ES-I3 (cell line): ENCODE data around the gene DVL2.

Experiments used
- H3K36me3 ChIP-seq: 2 replicates; pipeline ENCODE4 v1.6.1; 2013; ENCODE audit warnings: mild to moderate bottlenecking, low read length, control low read depth, moderate library complexity; ENCODE audit not compliant: insufficient read depth
- H3K4me1 ChIP-seq: 2 replicates; pipeline ENCODE4 v1.6.1; 2013; ENCODE audit warnings: mild to moderate bottlenecking, control low read depth, low read length; ENCODE audit not compliant: insufficient read depth
- H3K9ac ChIP-seq: 2 replicates; pipeline ENCODE4 v1.6.1; 2013; ENCODE audit warnings: low read depth, mild to moderate bottlenecking, low read length, moderate library complexity
- H3K9me3 ChIP-seq: 2 replicates; pipeline ENCODE4 v1.6.1; 2013; ENCODE audit warnings: mild to moderate bottlenecking, low read length, moderate library complexity; ENCODE audit not compliant: control insufficient read depth, insufficient read depth

Gene DVL2

GRCh38 chr17:7261379-7262191 is 27.3 kb upstream of the DVL2 start:
- Histone ChIP-seq H3K9ac (peak overlapping the region; percentile 94), H3K9me3 (no peaks in the 10 kb centered on the region), H3K4me1 (peaks cover 10% of the 10 kb centered on the region; the same call in 1 of the 2 replicates), H3K36me3 (peaks cover 13% of the 10 kb centered on the region; the same call in 1 of the 2 replicates)

- peaks cover 15% of the 10 kb centered on the region; the same call in 1 of the 2 replicates for H3K36me3 ChIP-seq
- H3K9me3 ChIP-seq: no peaks in the 10 kb centered on the region
- peak overlapping the region; percentile 94 for H3K9ac ChIP-seq
- H3K4me1 ChIP-seq: peaks cover 5% of the 10 kb centered on the region; the same call in 1 of the 2 replicates
These were observed 26.5 kb upstream of the DVL2 start for GRCh38 chr17:7260651-7261378.

GRCh38 chr17:7260151-7260550 is 25.8 kb upstream of the DVL2 start:
- no peaks in the 10 kb centered on the region for H3K9me3 ChIP-seq
- H3K4me1 ChIP-seq: peaks cover 5% of the 10 kb centered on the region; the same call in 1 of the 2 replicates
- H3K36me3 ChIP-seq: peaks cover 15% of the 10 kb centered on the region; the same call in 1 of the 2 replicates
- peak overlapping the region; percentile 94; the same call in 1 of the 2 replicates for H3K9ac ChIP-seq

- Histone ChIP-seq H3K9ac (no peak overlapping the region), H3K9me3 (no peaks in the 10 kb centered on the region), H3K4me1 (peaks cover 5% of the 10 kb centered on the region; the same call in 1 of the 2 replicates), H3K36me3 (peaks cover 18% of the 10 kb centered on the region)
These were observed 25.2 kb upstream of the DVL2 start for GRCh38 chr17:7259555-7259889.

GRCh38 chr17:7258731-7259554 is 24.6 kb upstream of the DVL2 start:
- Histone ChIP-seq H3K9ac (no peak overlapping the region), H3K4me1 (peaks cover 3% of the 10 kb centered on the region; the same call in 1 of the 2 replicates), H3K36me3 (peaks cover 23% of the 10 kb centered on the region), H3K9me3 (no peaks in the 10 kb centered on the region)

GRCh38 chr17:7256766-7257456 is 22.6 kb upstream of the DVL2 start:
- no peak overlapping the region for H3K9ac ChIP-seq
- peaks cover 23% of the 10 kb centered on the region for H3K36me3 ChIP-seq
- H3K9me3 ChIP-seq: no peaks in the 10 kb centered on the region
- H3K4me1 ChIP-seq: no peaks in the 10 kb centered on the region

GRCh38 chr17:7254511-7254910 is 20.2 kb upstream of the DVL2 start:
- Histone ChIP-seq H3K9me3 (no peaks in the 10 kb centered on the region), H3K9ac (no peak overlapping the region), H3K36me3 (peaks cover 23% of the 10 kb centered on the region), H3K4me1 (no peaks in the 10 kb centered on the region)

GRCh38 chr17:7253082-7253481 is 18.8 kb upstream of the DVL2 start:
- no peaks in the 10 kb centered on the region for H3K9me3 ChIP-seq
- peaks cover 16% of the 10 kb centered on the region for H3K36me3 ChIP-seq
- H3K4me1 ChIP-seq: no peaks in the 10 kb centered on the region
- peak overlapping the region; percentile 99 for H3K9ac ChIP-seq

- Histone ChIP-seq H3K4me1 (no peaks in the 10 kb centered on the region), H3K36me3 (peaks cover 14% of the 10 kb centered on the region), H3K9ac (peak within 1 kb of the TSS; percentile 99), H3K9me3 (no peaks in the 10 kb centered on the region)
These were observed 18.1 kb upstream of the DVL2 start, which contains the start of gene ELP5 for GRCh38 chr17:7252176-7253043. Gene ELP5 (plus strand): TSS chr17:7252215. CDS start chr17:7252551, 336 bp downstream.

GRCh38 chr17:7251661-7252175 is 17.4 kb upstream of the DVL2 start, which contains the start of gene CTDNEP1:
Gene CTDNEP1 (minus strand): TSS chr17:7251734. CDS start chr17:7251296, 438 bp downstream.
- H3K9me3 ChIP-seq: no peaks in the 10 kb centered on the region
- no peaks in the 10 kb centered on the region for H3K4me1 ChIP-seq
- peak within 1 kb of the TSS; percentile 99 for H3K9ac ChIP-seq
- H3K36me3 ChIP-seq: peaks cover 10% of the 10 kb centered on the region

- no peaks in the 10 kb centered on the region for H3K4me1 ChIP-seq
- H3K9me3 ChIP-seq: no peaks in the 10 kb centered on the region
- H3K9ac ChIP-seq: peak overlapping the region; percentile 99
- H3K36me3 ChIP-seq: peaks cover 10% of the 10 kb centered on the region
These were observed 16.6 kb upstream of the DVL2 start for GRCh38 chr17:7250695-7251627.

GRCh38 chr17:7249830-7250229 is 15.5 kb upstream of the DVL2 start:
- H3K9ac ChIP-seq: peak overlapping the region; percentile 99; the same call in 1 of the 2 replicates
- H3K4me1 ChIP-seq: no peaks in the 10 kb centered on the region
- no peaks in the 10 kb centered on the region for H3K9me3 ChIP-seq
- H3K36me3 ChIP-seq: peaks cover 8% of the 10 kb centered on the region
